ENCODE results near the gene DLGAP1.

DLGAP1 gene

DNA sequence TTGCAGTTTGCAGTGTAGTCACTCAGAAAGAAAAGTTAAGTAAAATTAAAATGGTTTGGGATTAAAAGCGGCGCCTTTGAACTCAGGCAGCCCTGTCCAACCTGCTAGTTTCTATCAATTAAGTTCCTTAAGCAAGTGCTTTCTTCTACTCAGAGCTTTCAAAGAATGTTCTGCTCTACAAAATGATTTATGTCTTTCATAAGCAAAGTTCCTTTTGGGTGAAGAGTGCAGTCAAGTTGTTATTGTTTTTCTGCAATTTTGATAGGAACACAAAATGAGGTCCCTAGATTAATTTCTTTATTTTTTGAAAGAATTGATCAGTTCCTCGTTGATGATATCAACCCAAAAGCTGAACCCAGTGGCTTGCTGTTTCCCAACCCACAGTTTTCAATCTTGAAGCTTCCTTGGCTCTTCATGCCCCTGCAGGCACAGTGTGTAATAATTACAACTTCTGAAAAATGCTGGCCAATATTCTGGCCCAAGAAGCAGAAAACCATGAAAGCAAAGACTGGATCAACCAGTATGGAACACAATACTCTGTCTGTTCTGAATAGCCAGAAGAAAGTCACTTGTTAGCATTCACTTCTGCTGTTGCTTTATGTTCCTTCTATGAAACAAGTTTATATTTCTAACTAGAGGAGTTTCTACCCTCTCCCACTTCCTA is 916.0 kb downstream of the DLGAP1 start:
- DNase-seq (ENCODE audit: low spot score): no peak

DNA sequence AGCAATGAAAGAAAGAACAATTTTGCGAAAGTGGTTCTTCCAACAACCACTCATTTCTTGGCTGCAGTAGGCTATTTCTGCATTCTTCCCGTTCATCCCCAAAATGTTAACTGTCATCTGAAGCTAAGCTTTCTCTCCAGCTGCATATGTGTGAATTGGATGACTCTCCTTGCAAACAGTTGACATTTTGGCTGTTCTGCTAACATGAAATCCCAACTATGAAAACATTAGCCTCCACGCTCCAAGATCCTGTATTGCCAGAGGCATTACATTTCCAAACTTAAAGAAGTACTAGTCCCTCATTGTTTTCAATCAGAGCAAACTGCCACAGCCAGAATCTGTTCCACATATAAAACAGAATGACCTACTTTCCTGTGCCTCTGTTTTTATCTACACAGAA is 916.7 kb downstream of the DLGAP1 start:
- DNase-seq (ENCODE audit: low spot score): no peak

- DNase-seq (ENCODE audit: low spot score): no peak
Measured at GRCh38 chr18:3530807-3531206, 924.3 kb downstream of the DLGAP1 start.

- no peak for DNase-seq (ENCODE audit: low spot score)
Measured at GRCh38 chr18:3529601-3530000, 925.5 kb downstream of the DLGAP1 start.

- DNase-seq (ENCODE audit: low spot score): no peak
Measured at GRCh38 chr18:3529077-3529476, 926.0 kb downstream of the DLGAP1 start.

- DNase-seq (ENCODE audit: low spot score): no peak
Measured at GRCh38 chr18:3528231-3528630, 926.9 kb downstream of the DLGAP1 start.

- DNase-seq (ENCODE audit: low spot score): peak; percentile 82
Measured at GRCh38 chr18:3526421-3527354, 928.4 kb downstream of the DLGAP1 start.

GRCh38 chr18:3525870-3526420 is 929.2 kb downstream of the DLGAP1 start:
- peak; percentile 79 for DNase-seq (ENCODE audit: low spot score)

- peak; percentile 79 for DNase-seq (ENCODE audit: low spot score)
Measured at GRCh38 chr18:3524706-3525105, 930.4 kb downstream of the DLGAP1 start.

DNA sequence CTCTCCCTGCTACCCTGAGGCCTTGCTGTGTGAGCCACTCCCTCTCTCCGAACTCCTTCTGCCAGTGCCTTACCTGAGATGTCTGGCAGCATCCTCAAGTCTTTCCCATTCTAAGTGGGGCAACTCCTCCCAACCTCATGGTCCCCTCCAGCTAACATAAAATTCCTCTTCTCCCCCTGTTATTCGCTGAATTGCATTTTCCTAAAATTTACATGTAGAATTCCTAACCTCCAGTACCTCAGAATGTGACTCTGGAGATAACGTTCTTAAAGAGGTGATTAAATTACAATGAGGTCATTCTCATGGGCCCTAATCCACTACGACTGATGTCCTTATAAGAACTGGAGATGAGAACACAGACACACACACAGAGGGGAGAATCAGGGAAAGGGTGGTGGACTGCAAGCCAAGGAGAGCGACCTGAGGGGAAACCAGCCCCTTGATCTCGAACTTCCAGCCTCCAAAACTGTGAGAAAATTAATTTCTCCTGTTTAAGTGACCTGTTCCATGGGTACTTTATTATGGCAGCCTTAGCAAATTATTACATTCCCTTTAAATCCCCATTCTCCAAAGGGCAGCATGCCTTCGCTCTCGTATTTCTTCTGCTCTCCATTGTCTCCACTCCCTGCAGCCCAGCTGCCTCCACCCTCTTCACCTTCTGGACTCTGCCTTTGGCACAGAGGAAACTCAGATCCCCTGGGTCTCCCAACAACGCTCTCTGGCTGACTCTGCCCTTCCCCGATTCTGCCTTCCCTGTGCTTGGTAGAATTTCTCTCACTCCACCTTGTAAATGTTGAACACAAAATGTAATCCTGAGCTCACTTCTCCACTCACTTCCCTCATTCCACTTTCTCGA is 934.6 kb downstream of the DLGAP1 start:
- DNase-seq (ENCODE audit: low spot score): no peak

GRCh38 chr18:3514312-3515216 is 940.5 kb downstream of the DLGAP1 start:
- no peak for DNase-seq (ENCODE audit: low spot score)

DNA sequence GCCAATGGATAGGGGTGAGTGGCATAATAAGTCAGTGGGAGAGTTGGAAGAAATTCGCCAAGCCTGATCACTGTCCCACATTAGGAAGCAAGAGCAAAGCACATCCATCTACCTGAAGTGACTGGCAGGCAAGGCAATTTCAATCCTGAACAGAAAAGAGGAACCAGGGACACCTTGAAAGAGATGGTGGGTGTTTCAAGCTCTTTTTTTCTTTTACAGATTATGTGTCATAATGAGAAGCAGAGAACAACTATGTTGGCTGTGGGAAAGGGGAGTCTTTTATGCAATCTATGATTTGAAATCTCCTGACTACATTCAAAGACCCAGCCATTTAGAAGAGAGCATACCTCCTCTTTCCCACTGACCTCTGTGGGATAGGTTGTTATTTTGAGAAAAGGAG is 941.6 kb downstream of the DLGAP1 start:
- no peak for DNase-seq (ENCODE audit: low spot score)

DNA sequence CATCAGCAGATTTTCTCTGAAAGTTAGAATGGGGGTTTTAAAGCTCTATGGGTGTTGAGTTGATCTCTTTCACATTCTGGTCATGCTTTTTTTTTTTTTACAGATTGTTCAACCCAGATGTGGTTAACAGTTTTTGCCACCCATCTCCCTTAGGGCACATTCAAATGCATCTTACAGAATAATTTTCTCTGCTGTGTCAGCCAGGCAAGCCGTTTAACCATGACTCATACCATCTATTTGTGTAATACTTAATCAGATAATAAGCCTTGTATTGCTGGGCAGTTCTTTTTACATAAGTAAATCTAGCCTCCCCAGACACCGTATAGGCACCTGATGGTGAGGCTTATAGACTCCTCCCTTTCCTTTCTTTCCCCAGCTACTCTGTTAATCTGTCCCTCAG is 943.1 kb downstream of the DLGAP1 start:
- no peak for DNase-seq (ENCODE audit: low spot score)

GRCh38 chr18:3510896-3511295 is 944.2 kb downstream of the DLGAP1 start:
- DNase-seq (ENCODE audit: low spot score): no peak

DNA sequence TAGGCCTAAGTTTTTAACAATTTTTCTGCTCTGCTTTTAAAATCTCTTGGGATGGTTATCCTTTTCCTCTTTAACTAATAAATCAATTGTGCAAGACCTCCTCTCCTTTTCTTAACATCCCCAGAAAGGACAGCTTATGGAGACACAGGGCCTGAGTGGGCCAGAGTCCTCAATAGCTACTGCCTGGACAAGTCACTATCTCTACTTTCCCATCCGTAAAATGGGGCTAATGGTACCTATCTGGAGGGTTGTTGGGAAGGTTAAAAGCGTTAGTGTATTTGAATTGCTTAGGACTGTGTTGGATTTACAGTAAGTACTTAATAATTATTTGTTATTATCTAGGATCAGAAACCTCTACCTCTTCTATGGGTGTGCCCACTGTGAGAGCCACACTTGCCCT is 945.1 kb downstream of the DLGAP1 start:
- no peak for DNase-seq (ENCODE audit: low spot score)

DNA sequence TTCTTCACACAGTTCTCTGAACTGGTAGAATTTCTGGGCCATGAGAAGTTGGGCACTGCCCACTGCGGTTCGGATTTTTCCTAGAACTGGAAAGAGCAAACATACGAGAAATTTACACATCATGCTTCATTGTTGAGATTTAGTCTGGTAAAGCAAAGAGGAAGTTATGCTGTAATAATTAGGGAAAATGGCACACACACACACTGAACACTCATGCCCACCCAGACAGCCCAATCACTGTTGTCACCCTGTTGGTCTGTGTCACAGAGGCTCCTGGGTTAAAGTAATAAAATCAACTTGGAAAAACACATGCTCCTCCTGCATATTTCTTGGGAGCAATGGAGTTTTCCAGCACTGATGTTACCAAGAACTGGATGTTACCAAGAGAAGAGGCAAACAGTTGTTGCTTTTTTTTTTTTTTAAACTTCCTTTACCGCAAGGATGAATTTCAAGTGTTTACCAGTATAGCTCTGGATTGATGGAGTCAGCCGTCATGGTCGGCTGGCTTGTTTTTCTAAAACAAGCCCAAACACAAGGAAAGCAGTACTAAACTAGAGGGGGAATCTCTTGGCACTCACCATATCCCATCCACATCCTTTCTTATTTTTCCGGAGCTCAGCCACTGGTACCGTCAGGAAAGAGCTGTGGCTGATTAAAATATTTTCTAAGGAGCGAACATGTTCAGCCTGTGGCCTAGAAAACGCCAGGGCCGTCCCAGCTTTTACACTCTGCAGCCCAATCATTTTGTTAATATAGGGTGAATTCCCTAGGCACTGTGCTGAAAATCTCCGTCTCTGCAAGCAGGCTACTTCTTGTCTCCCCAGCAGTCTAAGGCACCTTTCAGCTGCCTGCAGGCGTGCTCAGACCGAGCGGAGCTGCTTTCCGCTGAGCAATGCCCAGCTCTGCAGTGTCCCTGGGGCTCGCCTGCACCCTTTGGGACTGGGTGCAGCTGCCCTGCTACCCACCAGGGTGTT is 946.2 kb downstream of the DLGAP1 start:
- no peak for DNase-seq (ENCODE audit: low spot score)

DNA sequence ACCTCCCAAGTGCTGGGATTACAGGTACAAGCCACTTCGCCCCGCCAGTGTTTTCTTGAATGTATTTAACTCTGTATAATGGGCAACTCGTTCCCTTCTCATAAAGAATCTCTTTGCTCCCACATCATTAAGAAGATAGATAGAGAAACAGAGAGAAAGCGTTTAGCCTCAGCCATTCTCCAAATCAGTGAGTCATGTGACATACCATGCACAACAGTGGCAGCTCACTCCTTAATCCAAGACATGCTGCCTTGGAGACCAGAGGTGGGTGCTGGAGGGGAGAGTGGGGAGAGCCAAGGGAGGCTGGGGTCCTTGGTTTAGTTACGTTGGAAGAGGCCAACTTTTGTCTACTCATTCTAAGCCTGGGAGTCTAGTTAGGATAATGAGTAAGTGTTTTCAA is 950.5 kb downstream of the DLGAP1 start:
- DNase-seq (ENCODE audit: low spot score): no peak

DNA sequence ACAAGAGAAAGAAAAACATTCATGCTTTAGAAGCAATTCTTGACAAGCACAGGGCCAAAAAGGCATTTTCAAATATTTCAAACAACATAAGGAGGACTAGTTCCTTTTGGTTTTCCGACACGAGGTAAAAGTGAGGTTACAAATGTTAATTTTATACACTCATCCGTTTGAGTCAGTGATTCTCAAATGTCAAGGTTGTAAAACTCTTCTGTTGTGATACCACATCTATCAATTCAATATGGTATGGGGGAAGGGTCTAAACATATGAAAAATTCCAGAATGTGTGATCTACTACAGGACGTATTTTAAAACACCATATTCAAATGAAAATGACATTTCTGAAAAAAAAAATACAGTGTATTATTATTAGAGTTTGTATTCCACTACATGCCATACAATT is 952.5 kb downstream of the DLGAP1 start:
- no peak for DNase-seq (ENCODE audit: low spot score)

DNA sequence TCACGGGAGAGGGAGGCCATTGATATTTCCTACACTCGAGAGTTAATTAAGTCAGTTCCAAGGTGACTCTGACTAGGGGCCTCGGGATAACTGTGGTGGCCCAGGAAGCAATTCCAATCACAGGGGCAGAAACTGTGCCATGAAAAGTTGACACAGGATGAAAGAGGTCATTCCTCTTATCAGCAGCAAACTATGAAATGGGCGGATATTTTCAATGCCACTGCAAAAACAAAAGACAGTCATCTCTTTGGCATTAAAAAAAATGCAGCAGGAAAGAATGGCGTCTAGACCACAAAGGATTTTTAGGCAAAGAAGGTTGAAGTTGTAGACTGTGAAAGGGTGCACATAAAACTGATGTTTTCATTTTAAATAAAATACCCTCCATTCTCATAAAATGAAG is 955.1 kb downstream of the DLGAP1 start:
- no peak for DNase-seq (ENCODE audit: low spot score)

GRCh38 chr18:3499501-3499900 is 955.6 kb downstream of the DLGAP1 start:
- DNase-seq (ENCODE audit: low spot score): no peak

All from globus pallidus (tissue), 1 donor.